ENCODE measurements around the gene TMEM47.

- TF ChIP-seq ZNF274 (IDR thresholded peaks at IDR 0.05; ENCODE audit: low read depth, low read length) (no peak), SUZ12 (IDR thresholded peaks at IDR 0.05; ENCODE audit: extremely low read depth, insufficient read depth, insufficient read length) (no peak), YY1 (IDR thresholded peaks at IDR 0.05; ENCODE audit: insufficient read depth, insufficient read length) (no peak)
Observed at GRCh38 chrX:34586936-34587335, 70.1 kb downstream of the TMEM47 start.
